ENCODE measurements around the gene JRKL.

DNA sequence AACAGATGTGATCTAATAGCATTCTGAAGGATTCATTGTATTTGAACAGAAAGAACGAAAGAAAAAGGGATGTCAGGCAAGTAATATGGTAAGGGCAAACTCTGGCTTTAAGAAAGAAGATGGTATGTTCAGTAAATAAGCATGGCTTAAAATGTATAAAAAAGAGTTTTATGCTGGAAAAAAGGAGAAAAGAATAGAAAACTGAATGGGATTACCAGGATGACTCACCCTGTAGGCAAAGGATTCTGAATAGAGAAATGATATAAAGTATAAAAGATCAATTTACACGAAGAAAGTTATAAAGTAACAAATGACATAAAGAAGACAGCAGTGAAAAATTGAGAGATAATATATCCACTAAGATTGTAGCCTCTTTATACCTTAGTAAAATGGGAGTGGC, 4.6 kb upstream of the JRKL start:
- TF ChIP-seq, protein P1, sequence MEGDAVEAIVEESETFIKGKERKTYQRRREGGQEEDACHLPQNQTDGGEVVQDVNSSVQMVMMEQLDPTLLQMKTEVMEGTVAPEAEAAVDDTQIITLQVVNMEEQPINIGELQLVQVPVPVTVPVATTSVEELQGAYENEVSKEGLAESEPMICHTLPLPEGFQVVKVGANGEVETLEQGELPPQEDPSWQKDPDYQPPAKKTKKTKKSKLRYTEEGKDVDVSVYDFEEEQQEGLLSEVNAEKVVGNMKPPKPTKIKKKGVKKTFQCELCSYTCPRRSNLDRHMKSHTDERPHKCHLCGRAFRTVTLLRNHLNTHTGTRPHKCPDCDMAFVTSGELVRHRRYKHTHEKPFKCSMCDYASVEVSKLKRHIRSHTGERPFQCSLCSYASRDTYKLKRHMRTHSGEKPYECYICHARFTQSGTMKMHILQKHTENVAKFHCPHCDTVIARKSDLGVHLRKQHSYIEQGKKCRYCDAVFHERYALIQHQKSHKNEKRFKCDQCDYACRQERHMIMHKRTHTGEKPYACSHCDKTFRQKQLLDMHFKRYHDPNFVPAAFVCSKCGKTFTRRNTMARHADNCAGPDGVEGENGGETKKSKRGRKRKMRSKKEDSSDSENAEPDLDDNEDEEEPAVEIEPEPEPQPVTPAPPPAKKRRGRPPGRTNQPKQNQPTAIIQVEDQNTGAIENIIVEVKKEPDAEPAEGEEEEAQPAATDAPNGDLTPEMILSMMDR (IDR thresholded peaks at IDR 0.05), result no peak
- TF ChIP-seq POLR2A (IDR thresholded peaks at IDR 0.05), result no peak
